ENCODE results near the gene RNF167.

RNF167 gene

GRCh38 chr17:4953451-4953961 lies 13.4 kb downstream of the RNF167 start:
- DNase-seq (ENCODE audit: low read depth, low spot score), result peak; percentile 62

GRCh38 chr17:4955091-4955490 lies 15.0 kb downstream of the RNF167 start:
- DNase-seq (ENCODE audit: low read depth, low spot score), result no peak

- no peak for DNase-seq (ENCODE audit: low read depth, low spot score)
Measured at GRCh38 chr17:4956493-4957061, 16.5 kb downstream of the RNF167 start.

GRCh38 chr17:4958102-4958501 lies 18.0 kb downstream of the RNF167 start:
- no peak for DNase-seq (ENCODE audit: low read depth, low spot score)

GRCh38 chr17:4959261-4959965 lies 19.3 kb downstream of the RNF167 start:
- DNase-seq (ENCODE audit: low read depth, low spot score), result no peak

- no peak for DNase-seq (ENCODE audit: low read depth, low spot score)
Measured at GRCh38 chr17:4960279-4960922, 20.3 kb downstream of the RNF167 start.

- DNase-seq (ENCODE audit: low read depth, low spot score), result no peak
Measured at GRCh38 chr17:4965311-4965986, 25.4 kb downstream of the RNF167 start.

- DNase-seq (ENCODE audit: low read depth, low spot score), result peak; percentile 100
Measured at GRCh38 chr17:4966844-4967538, 26.9 kb downstream of the RNF167 start.

- peak; percentile 99 for DNase-seq (ENCODE audit: low read depth, low spot score)
Measured at GRCh38 chr17:4967539-4968485, 27.7 kb downstream of the RNF167 start, which contains the start of gene SPAG7. Gene SPAG7 (minus strand): TSS chr17:4967817. CDS start chr17:4967804, 13 bp downstream.

- peak; percentile 75 for DNase-seq (ENCODE audit: low read depth, low spot score)
Measured at GRCh38 chr17:4968486-4969046, 28.5 kb downstream of the RNF167 start.

- peak; percentile 89 for DNase-seq (ENCODE audit: low read depth, low spot score)
Measured at GRCh38 chr17:4969047-4969550, 29.0 kb downstream of the RNF167 start.

GRCh38 chr17:4969551-4970173 lies 29.6 kb downstream of the RNF167 start:
- DNase-seq (ENCODE audit: low read depth, low spot score), result peak; percentile 46

- no peak for DNase-seq (ENCODE audit: low read depth, low spot score)
Measured at GRCh38 chr17:4970273-4970672, 30.2 kb downstream of the RNF167 start.

- no peak for DNase-seq (ENCODE audit: low read depth, low spot score)
Measured at GRCh38 chr17:4971826-4972225, 31.8 kb downstream of the RNF167 start.

- DNase-seq (ENCODE audit: low read depth, low spot score), result no peak
Measured at GRCh38 chr17:4972322-4972721, 32.3 kb downstream of the RNF167 start.

GRCh38 chr17:4972752-4973151 lies 32.7 kb downstream of the RNF167 start:
- no peak for DNase-seq (ENCODE audit: low read depth, low spot score)

GRCh38 chr17:4973256-4974114 lies 33.4 kb downstream of the RNF167 start:
- no peak for DNase-seq (ENCODE audit: low read depth, low spot score)

GRCh38 chr17:4974115-4974670 lies 34.1 kb downstream of the RNF167 start:
- DNase-seq (ENCODE audit: low read depth, low spot score), result no peak

Measured in astrocyte of the hippocampus (primary cell).